ENCODE results near the gene GET3.

GET3 gene

GRCh38 chr19:12779162-12779993 lies 42.1 kb downstream of the GET3 start:
- DNase-seq (ENCODE audit: low read depth in 2 of 2): no peak

GRCh38 chr19:12782174-12782423 lies 44.8 kb downstream of the GET3 start:
- no peak for DNase-seq (ENCODE audit: low read depth in 2 of 2)

- DNase-seq (ENCODE audit: low read depth in 2 of 2): peak; percentile 90 to 91
Observed at GRCh38 chr19:12782424-12783290, 45.4 kb downstream of the GET3 start.

DNA sequence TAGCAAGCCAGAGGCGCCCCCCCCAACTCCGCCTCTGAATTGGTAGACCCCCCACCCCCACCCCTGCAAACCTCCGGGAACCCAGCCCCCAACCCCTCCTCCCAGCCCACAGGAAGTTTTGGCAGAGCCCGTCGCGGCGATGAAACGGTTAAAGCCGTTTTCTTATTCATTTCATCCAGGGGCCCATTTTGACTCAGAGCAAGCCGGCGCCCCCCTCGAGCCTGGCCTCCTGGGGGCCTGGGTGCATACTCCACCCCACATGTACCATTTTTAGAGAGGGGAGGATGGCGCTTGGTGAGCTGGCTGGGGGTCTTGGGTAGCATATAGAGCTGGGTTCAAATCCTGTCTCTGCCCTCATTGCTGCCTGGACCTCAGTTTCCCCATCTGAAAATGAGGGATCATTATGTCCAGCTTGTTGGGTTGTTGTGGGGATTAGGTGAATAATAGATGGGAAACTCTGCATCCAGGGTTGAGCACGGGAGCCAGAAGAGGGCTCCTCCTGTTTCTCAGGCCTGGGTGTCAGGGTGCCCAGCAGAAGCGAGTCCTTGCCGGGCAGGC lies 46.1 kb downstream of the GET3 start:
- no peak for DNase-seq (ENCODE audit: low read depth in 2 of 2)

- no peak for DNase-seq (ENCODE audit: low read depth in 2 of 2)
Observed at GRCh38 chr19:12783849-12784393, 46.6 kb downstream of the GET3 start.

DNA sequence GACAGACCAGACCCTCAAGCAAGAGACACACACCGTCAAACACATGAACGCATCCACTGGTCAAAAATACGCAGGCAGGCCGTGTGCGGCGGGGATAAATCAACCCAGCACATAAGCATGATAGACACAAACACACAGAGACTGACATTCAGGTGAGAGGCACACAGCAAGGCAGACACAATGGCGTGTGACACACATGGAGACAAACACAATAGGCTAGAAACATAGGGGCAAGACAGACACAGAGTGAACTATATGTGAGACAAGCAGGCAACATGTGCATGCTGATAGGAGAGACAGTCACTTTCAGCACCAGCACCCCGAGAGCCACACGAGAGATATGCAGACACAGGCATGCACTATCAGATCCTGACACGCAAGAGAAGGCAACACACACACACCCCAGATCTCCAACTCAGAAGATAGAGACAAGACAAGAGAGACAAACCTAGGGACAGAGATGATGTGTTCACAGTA lies 47.1 kb downstream of the GET3 start:
- no peak for DNase-seq (ENCODE audit: low read depth in 2 of 2)

GRCh38 chr19:12784871-12785430 lies 47.7 kb downstream of the GET3 start:
- DNase-seq (ENCODE audit: low read depth in 2 of 2): no peak

DNA sequence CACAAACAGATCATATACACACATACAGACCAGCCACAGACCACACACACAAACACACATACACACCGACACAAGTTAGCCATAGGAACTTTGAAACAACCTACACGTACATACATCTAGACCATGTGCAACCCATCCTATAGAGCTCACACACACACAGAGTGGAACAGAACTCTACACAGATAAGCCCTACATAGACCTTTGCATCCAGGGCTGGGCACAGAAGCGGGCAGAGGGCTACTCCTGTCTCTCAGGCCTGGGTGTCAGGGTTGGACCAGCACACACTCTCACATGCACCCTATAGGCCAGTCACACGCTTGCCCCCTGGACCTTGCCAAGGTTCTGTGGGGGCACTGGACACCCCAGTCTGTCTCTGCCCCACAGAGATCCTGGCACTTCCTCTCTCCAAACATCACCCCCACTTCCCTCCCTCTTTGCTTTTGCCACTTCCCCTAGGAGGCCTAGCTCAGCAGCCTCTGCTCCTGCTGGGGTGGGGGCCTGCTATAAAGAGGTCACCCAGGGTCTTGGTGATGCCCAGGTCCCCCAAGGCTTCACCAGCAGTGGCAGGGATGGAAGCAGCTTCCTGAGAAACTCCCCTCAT lies 48.2 kb downstream of the GET3 start:
- no peak for DNase-seq (ENCODE audit: low read depth in 2 of 2)

GRCh38 chr19:12786141-12786870 lies 49.0 kb downstream of the GET3 start:
- no peak for DNase-seq (ENCODE audit: low read depth in 2 of 2)

DNA sequence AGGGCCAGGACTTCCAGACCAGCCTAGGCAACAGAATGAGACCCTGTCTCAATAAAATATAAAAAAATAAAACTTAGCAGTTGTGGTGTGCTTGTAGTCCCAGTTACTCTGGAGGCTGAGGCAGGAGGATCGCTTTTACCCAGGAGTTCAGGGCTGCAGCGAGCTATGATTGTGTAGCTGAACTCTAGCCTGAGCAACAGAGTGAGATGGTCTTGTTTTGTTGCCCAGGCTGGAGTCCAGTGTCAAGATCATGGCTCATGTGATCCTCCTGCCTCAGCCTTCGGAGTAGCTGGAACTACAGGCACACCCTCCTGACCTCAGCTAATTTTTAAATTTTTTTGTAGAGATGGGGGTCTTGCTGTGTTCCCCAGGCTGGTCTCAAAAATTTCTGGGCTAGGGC lies 49.7 kb downstream of the GET3 start:
- DNase-seq (ENCODE audit: low read depth in 2 of 2): no peak

GRCh38 chr19:12787458-12787857 lies 50.2 kb downstream of the GET3 start:
- DNase-seq (ENCODE audit: low read depth in 2 of 2): no peak

- DNase-seq (ENCODE audit: low read depth in 2 of 2): no peak
Observed at GRCh38 chr19:12788042-12788681, 50.9 kb downstream of the GET3 start.

DNA sequence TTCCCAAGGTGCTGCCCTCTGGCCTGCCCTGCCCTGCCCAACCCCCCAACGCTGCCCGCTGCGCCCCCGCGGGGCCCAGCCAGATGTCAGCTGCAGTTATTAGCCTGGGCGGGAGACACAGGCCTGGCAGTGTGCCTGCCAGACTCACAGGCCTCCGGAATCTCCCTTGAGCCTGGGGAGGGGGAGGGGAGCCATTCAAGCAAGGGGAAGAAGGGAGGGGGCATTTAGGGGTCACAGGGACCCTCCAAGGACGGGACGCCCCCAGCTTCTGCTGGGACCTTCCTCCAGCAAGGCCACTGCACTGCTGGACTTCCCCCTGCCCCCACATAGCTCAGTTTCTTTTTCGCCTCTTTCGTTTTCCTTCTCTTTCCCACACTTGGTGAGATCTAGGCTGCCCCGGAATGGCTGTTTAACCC lies 51.4 kb downstream of the GET3 start:
- DNase-seq (ENCODE audit: low read depth in 2 of 2): peak in 1 of 2 donors; percentile 46

DNA sequence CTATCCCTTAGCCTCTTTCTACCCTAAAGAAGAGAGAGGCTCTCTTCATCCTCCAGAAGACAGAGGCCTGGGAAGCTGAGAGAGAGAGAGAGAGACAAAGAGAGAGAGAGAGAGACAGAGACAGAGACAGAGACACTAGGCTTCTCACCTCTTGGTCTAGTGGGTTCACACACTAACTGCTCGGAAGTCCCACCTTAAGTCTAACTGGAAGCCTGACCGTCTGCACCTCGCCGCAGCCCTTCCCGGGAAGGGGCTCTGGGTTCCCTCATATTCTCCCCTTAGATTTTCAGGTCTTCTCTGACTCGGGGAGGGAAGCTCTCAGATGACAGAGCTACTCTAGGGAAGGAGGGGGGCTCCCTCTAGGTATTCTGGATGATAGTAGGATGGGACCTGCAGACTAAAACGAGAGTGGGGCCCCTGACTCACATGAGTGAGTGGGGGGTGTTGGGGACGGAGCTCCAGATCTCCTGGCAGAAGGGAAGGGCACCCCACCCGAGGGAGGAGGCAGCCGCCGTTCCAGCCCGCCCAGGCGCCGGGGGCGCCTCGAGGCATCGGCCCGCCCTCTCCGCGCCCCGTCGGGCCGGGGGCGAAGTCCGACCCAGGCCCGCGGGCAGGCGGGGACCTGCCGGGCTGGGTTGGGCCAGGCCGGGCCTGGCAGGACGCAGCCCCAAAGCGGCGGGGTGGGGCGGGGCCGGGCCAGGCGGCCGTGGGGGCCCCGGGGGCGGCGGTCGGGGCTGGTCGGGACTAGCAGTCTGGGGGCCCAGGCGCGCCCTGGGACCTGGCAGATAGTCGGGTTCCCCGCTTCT lies 52.0 kb downstream of the GET3 start:
- peak in 1 of 2 donors; percentile 31 for DNase-seq (ENCODE audit: low read depth in 2 of 2)

DNA sequence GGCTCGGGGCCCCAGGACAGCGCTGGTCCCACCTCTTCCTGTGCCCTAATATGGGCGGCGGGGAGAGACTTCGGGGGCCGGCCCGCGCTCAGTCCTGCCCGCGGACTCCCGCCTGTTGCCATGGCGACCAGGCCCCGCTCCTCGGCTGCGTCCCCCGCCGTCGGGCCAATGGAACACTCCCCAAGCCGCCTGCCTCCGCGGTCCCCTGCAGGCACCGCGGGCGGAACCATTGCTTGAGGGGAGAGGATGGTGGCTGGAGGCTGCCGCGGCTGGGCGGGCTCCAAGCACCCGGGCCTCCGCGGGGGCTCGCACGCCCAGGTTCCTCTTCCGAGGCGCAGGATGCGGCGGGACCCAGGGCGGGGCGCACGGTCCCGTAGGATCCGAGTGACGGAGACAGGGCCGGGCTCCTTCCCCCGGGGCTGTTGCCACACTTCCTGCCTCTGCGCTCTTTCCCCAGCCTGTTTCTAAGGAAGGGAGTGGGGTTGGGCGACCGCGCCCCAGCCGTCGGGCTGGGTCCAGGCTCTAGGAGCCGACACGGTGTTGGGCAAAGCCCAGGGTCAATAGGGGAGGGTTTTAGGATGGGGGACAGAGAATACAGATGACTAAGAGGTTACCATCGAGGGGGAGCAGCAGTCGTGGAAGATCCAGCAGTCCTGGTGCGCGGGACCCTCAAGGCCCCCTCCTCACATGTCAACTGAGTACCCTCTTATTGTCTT lies 52.8 kb downstream of the GET3 start:
- peak; percentile 70 to 83 for DNase-seq (ENCODE audit: low read depth in 2 of 2)

DNA sequence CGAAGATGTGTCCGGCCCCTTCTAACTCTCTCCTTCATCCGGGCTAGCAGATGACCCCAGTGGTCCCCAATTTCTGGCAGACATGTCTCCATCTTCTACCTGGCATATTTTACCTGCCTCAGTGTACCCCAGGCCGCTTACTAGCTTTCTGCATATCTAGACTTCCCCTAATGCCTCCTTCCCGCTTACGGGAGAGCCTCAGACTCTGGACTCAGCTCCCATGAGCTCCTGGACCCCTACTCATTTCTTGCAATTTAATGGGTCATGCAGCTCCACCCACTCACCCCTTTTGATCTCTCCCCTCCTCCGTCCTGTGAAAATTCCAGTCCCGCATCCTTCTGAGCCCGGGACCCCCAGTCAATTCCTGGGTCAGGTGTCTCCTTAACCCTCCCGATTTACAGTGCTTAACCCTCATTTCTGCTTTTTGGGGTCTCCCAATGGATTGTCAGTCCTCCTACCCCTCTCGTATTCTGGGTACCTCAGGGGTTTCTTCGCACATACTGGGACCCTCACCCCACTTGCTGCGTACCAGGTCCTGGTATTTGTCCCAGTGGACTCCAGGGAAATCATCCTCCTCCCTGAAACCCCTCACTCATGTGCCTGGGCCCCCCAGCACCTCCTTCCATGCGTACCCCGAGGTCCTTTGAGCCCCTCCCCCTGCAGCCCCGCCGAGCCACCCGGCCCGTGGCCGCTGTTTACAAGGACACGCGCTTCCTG lies 53.5 kb downstream of the GET3 start:
- DNase-seq (ENCODE audit: low read depth in 2 of 2): no peak

DNA sequence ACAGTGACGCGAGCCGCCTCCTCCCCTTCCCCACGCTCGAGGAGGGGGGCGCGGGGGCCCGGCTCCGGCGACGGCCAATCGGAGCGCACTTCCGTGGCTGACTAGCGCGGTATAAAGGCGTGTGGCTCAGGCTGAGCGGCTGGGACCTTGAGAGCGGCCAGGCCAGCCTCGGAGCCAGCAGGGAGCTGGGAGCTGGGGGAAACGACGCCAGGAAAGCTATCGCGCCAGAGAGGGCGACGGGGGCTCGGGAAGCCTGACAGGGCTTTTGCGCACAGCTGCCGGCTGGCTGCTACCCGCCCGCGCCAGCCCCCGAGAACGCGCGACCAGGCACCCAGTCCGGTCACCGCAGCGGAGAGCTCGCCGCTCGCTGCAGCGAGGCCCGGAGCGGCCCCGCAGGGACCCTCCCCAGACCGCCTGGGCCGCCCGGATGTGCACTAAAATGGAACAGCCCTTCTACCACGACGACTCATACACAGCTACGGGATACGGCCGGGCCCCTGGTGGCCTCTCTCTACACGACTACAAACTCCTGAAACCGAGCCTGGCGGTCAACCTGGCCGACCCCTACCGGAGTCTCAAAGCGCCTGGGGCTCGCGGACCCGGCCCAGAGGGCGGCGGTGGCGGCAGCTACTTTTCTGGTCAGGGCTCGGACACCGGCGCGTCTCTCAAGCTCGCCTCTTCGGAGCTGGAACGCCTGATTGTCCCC lies 54.2 kb downstream of the GET3 start, which contains the start of gene JUNB:
Gene JUNB (plus strand): TSS at position 142 of the 706 bp plus-strand sequence. CDS start 286 bp downstream, at position 428.
- DNase-seq (ENCODE audit: low read depth in 2 of 2): peak; percentile 95 to 98

All from stimulated activated CD4-positive, alpha-beta T cell treated with anti-CD3 and anti-CD28 coated beads, Interleukin-1b, Interleukin-23, amount 100 ng/mL, for 4 hours (primary cell).